PFSK-1 (cell line): ENCODE results near the gene GRAMD1B.

Source experiments
- FOXP2 ChIP-seq: optimal IDR thresholded peaks from 2 replicates; pipeline ENCODE3; 2011; ENCODE audit warnings: borderline replicate concordance, control low read depth, inconsistent platforms; ENCODE audit not compliant: insufficient read depth; ENCODE audit errors: extremely low read length, extremely low read depth
- POLR2AphosphoS5 ChIP-seq: IDR thresholded peaks from 2 replicates; pipeline ENCODE4 v1.6.1; 2012; ENCODE audit warnings: low read depth, mild to moderate bottlenecking, control low read depth, low read length, moderate library complexity
- REST ChIP-seq, 2 experiments: IDR thresholded peaks; 2 replicates each; pipeline versions ENCODE4 v1.6.1 to v1.8.0; 2011 to 2012; ENCODE audit warnings: low read depth in 2 of 2, low read length in 2 of 2, control low read depth in 1 of 2, inconsistent platforms in 1 of 2, mild to moderate bottlenecking in 1 of 2, moderate library complexity in 1 of 2; ENCODE audit not compliant: insufficient read depth in 1 of 2
- SIN3A ChIP-seq: IDR thresholded peaks from 2 replicates; pipeline ENCODE4 v1.6.1; 2012; ENCODE audit warnings: mild to moderate bottlenecking, low read length, moderate library complexity, borderline replicate concordance; ENCODE audit not compliant: insufficient read depth
- TAF1 ChIP-seq: IDR thresholded peaks from 2 replicates; pipeline ENCODE4 v1.6.1; 2012; ENCODE audit warnings: low read length, control low read depth, borderline replicate concordance; ENCODE audit not compliant: insufficient read depth

The GRAMD1B gene

GRCh38 chr11:123645286-123645975 is 215.4 kb downstream of the GRAMD1B start:
- TF ChIP-seq TAF1 (no peak), SIN3A (no peak)

- TF ChIP-seq FOXP2, result no peak
- no peak for TF ChIP-seq POLR2AphosphoS5
- TF ChIP-seq TAF1, result no peak
- no peak for TF ChIP-seq SIN3A
- no peak for TF ChIP-seq REST (IDR thresholded peaks at IDR 0.05; ENCODE audit: insufficient read depth in 1 of 2, low read depth in 2 of 2, low read length in 2 of 2)
These were observed 220.8 kb downstream of the GRAMD1B start for GRCh38 chr11:123650901-123651300.

GRCh38 chr11:123652599-123652998 is 222.5 kb downstream of the GRAMD1B start:
- no peak for TF ChIP-seq SIN3A
- TF ChIP-seq TAF1, result no peak
- 0 out of 4 replicates have a peak, but pooled peaks of 1 of the 2 experiments have one; percentile 12 for TF ChIP-seq REST (IDR thresholded peaks at IDR 0.05; ENCODE audit: insufficient read depth in 1 of 2, low read depth in 2 of 2, low read length in 2 of 2)
- no peak for TF ChIP-seq POLR2AphosphoS5

- TF ChIP-seq SIN3A, result no peak
- no peak for TF ChIP-seq TAF1
- no peak for TF ChIP-seq POLR2AphosphoS5
- no peak for TF ChIP-seq REST (IDR thresholded peaks at IDR 0.05; ENCODE audit: insufficient read depth in 1 of 2, low read depth in 2 of 2, low read length in 2 of 2)
- no peak for TF ChIP-seq FOXP2
These were observed 223.4 kb downstream of the GRAMD1B start for GRCh38 chr11:123653483-123653826.

- no peak for TF ChIP-seq TAF1
- TF ChIP-seq FOXP2, result no peak
- TF ChIP-seq SIN3A, result peak; percentile 98
- TF ChIP-seq POLR2AphosphoS5, result no peak
- TF ChIP-seq REST (IDR thresholded peaks at IDR 0.05; ENCODE audit: insufficient read depth in 1 of 2, low read depth in 2 of 2, low read length in 2 of 2), result peak; percentile 96 to 97
These were observed 223.9 kb downstream of the GRAMD1B start for GRCh38 chr11:123653827-123654565.
